Measurements from ENCODE around the gene PJVK.

GRCh38 chr2:178415979-178416378, 35.2 kb upstream of the PJVK start:
- TF ChIP-seq CTCF (IDR thresholded peaks at IDR 0.05; ENCODE audit: low read depth, low read length, poor library complexity, severe bottlenecking) (no peak), EZH2phosphoT487 (IDR thresholded peaks at IDR 0.05; ENCODE audit: borderline replicate concordance, low read length) (no peak)
